GM18499 (cell line): ENCODE data around the gene ARMC8.

Experiments
- ATAC-seq: cut with Tn5 transposase; IDR thresholded peaks from one replicate; pipeline ENCODE4 v1.9.1; 2021; ENCODE audit warnings: moderate number of reproducible peaks; ENCODE audit not compliant: insufficient read depth, unreplicated experiment

ARMC8 gene

GRCh38 chr3:138197524-138197923 is 10.4 kb downstream of the ARMC8 start:
- ATAC-seq, result no peak

GRCh38 chr3:138199851-138200250 is 12.8 kb downstream of the ARMC8 start:
- no peak for ATAC-seq

- no peak for ATAC-seq
Observed at GRCh38 chr3:138200424-138200823, 13.3 kb downstream of the ARMC8 start.

- ATAC-seq, result no peak
Observed at GRCh38 chr3:138202945-138203701, 16.0 kb downstream of the ARMC8 start.

- ATAC-seq, result no peak
Observed at GRCh38 chr3:138203938-138204337, 16.8 kb downstream of the ARMC8 start.

GRCh38 chr3:138205527-138205926 is 18.4 kb downstream of the ARMC8 start:
- ATAC-seq, result no peak

- ATAC-seq, result no peak
Observed at GRCh38 chr3:138206196-138206595, 19.1 kb downstream of the ARMC8 start.

GRCh38 chr3:138210528-138210927 is 23.4 kb downstream of the ARMC8 start:
- no peak for ATAC-seq

- no peak for ATAC-seq
Observed at GRCh38 chr3:138213398-138214085, 26.4 kb downstream of the ARMC8 start.

GRCh38 chr3:138219255-138219654 is 32.2 kb downstream of the ARMC8 start:
- no peak for ATAC-seq

- no peak for ATAC-seq
Observed at GRCh38 chr3:138220242-138220641, 33.1 kb downstream of the ARMC8 start.

- no peak for ATAC-seq
Observed at GRCh38 chr3:138220788-138221187, 33.7 kb downstream of the ARMC8 start.

GRCh38 chr3:138222131-138222941 is 35.2 kb downstream of the ARMC8 start:
- ATAC-seq, result no peak

GRCh38 chr3:138222942-138223287 is 35.8 kb downstream of the ARMC8 start:
- ATAC-seq, result no peak

GRCh38 chr3:138227650-138228049 is 40.5 kb downstream of the ARMC8 start:
- ATAC-seq, result no peak

- ATAC-seq, result no peak
Observed at GRCh38 chr3:138230525-138230924, 43.4 kb downstream of the ARMC8 start.

GRCh38 chr3:138232705-138233364 is 45.7 kb downstream of the ARMC8 start:
- ATAC-seq, result no peak

GRCh38 chr3:138234401-138235179 is 47.5 kb downstream of the ARMC8 start:
- no peak for ATAC-seq

GRCh38 chr3:138238711-138239110 is 51.6 kb downstream of the ARMC8 start:
- no peak for ATAC-seq

- ATAC-seq, result no peak
Observed at GRCh38 chr3:138241061-138241460, 54.0 kb downstream of the ARMC8 start.
